ENCODE measurements around the gene CDCP1.

Gene CDCP1

GRCh38 chr3:45181496-45181895 is 35.3 kb upstream of the CDCP1 start:
- TF ChIP-seq CTCF (IDR thresholded peaks at IDR 0.05; ENCODE audit: insufficient read depth, low read depth, low read length, missing control alignments): no peak
- no peak overlapping the region for H3K4me3 ChIP-seq (ENCODE audit: low read depth, low read length)
- DNase-seq (ENCODE audit: low read depth): no peak

- H3K4me3 ChIP-seq (ENCODE audit: low read depth, low read length): no peak overlapping the region
- TF ChIP-seq CTCF (IDR thresholded peaks at IDR 0.05; ENCODE audit: insufficient read depth, low read depth, low read length, missing control alignments): no peak
- no peak for DNase-seq (ENCODE audit: low read depth)
Measured at GRCh38 chr3:45180899-45181298, 34.7 kb upstream of the CDCP1 start.

- no peak for TF ChIP-seq CTCF (IDR thresholded peaks at IDR 0.05; ENCODE audit: insufficient read depth, low read depth, low read length, missing control alignments)
- DNase-seq (ENCODE audit: low read depth): no peak
Measured at GRCh38 chr3:45180051-45180450, 33.9 kb upstream of the CDCP1 start.

GRCh38 chr3:45179163-45179562 is 33.0 kb upstream of the CDCP1 start:
- peak; percentile 5 for DNase-seq (ENCODE audit: low read depth)
- no peak for TF ChIP-seq CTCF (IDR thresholded peaks at IDR 0.05; ENCODE audit: insufficient read depth, low read depth, low read length, missing control alignments)
- H3K4me3 ChIP-seq (ENCODE audit: low read depth, low read length): no peak overlapping the region

More at GRCh38 chr3:45180051-45180450, 33.9 kb upstream of the CDCP1 start:
- no peak overlapping the region for H3K4me3 ChIP-seq (ENCODE audit: low read depth, low read length)

- no peak for DNase-seq (ENCODE audit: low read depth)
- H3K4me3 ChIP-seq (ENCODE audit: low read depth, low read length): no peak overlapping the region
- TF ChIP-seq CTCF (IDR thresholded peaks at IDR 0.05; ENCODE audit: insufficient read depth, low read depth, low read length, missing control alignments): no peak
Measured at GRCh38 chr3:45178183-45179023, 32.2 kb upstream of the CDCP1 start.

GRCh38 chr3:45176912-45177311 is 30.7 kb upstream of the CDCP1 start:
- no peak for TF ChIP-seq CTCF (IDR thresholded peaks at IDR 0.05; ENCODE audit: insufficient read depth, low read depth, low read length, missing control alignments)
- no peak overlapping the region for H3K4me3 ChIP-seq (ENCODE audit: low read depth, low read length)
- no peak for DNase-seq (ENCODE audit: low read depth)

GRCh38 chr3:45174234-45174633 is 28.1 kb upstream of the CDCP1 start:
- no peak for TF ChIP-seq CTCF (IDR thresholded peaks at IDR 0.05; ENCODE audit: insufficient read depth, low read depth, low read length, missing control alignments)
- no peak overlapping the region for H3K4me3 ChIP-seq (ENCODE audit: low read depth, low read length)
- DNase-seq (ENCODE audit: low read depth): no peak
